ENCODE data around the gene COMMD6. TPM values are rescaled to one million over a fixed set of nuclear protein-coding genes. Genes with fewer than 3 reads are reported as not detected.

Gene COMMD6
- total RNA-seq, 2 experiments from 2014 or later: 103 to 121 TPM

- Mint-ChIP-seq H3K9me3 (ENCODE audit: low read depth) (no peaks in the 10 kb centered on the region), H3K4me1 (no peaks in the 10 kb centered on the region), H3K27me3 (peaks cover 2% of the 10 kb centered on the region), H3K4me3 (no peak overlapping the region), H3K36me3 (ENCODE audit: low read depth) (no peaks in the 10 kb centered on the region), H3K27ac (no peak overlapping the region)
- ATAC-seq: no peak
- no peak for DNase-seq
- CTCF ChIA-PET: no interaction called here
- POLR2A ChIA-PET: no interaction called here
- intact Hi-C loops (cut with DNase I, micrococcal nuclease): no loop called here
Observed at GRCh38 chr13:75505327-75505726, 32.3 kb downstream of the COMMD6 start.

- H3K4me3 Mint-ChIP-seq: no peak overlapping the region
- H3K9me3 Mint-ChIP-seq (ENCODE audit: low read depth): no peaks in the 10 kb centered on the region
- no peak overlapping the region for H3K27ac Mint-ChIP-seq
- DNase-seq (no peak), ATAC-seq (no peak)
- peaks cover 19% of the 10 kb centered on the region for H3K27me3 Mint-ChIP-seq
- H3K36me3 Mint-ChIP-seq (ENCODE audit: low read depth): no peaks in the 10 kb centered on the region
- ChIA-PET CTCF (interaction anchor here (1.1 kb wide), 1 partner anchor 124 kb away, joined by 3 read pairs; no protein-coding TSS in a partner anchor), POLR2A (no interaction called here)
- H3K4me1 Mint-ChIP-seq: no peaks in the 10 kb centered on the region
- intact Hi-C loops (cut with DNase I, micrococcal nuclease): no loop called here
Observed at GRCh38 chr13:75495938-75496337, 41.7 kb downstream of the COMMD6 start.

- H3K4me1 Mint-ChIP-seq: peaks cover 6% of the 10 kb centered on the region
- intact Hi-C loops (cut with DNase I, micrococcal nuclease): no loop called here
- H3K27ac Mint-ChIP-seq: no peak overlapping the region
- peaks cover 20% of the 10 kb centered on the region for H3K27me3 Mint-ChIP-seq
- no peak overlapping the region for H3K4me3 Mint-ChIP-seq
- DNase-seq (no peak), ATAC-seq (no peak)
- ChIA-PET POLR2A (no interaction called here), CTCF (interaction anchor here (1.2 kb wide), 1 partner anchor 9 kb away, joined by 3 read pairs; no protein-coding TSS in a partner anchor)
- no peaks in the 10 kb centered on the region for H3K36me3 Mint-ChIP-seq (ENCODE audit: low read depth)
- no peaks in the 10 kb centered on the region for H3K9me3 Mint-ChIP-seq (ENCODE audit: low read depth)
Observed at GRCh38 chr13:75494491-75494890, 43.1 kb downstream of the COMMD6 start.

DNA sequence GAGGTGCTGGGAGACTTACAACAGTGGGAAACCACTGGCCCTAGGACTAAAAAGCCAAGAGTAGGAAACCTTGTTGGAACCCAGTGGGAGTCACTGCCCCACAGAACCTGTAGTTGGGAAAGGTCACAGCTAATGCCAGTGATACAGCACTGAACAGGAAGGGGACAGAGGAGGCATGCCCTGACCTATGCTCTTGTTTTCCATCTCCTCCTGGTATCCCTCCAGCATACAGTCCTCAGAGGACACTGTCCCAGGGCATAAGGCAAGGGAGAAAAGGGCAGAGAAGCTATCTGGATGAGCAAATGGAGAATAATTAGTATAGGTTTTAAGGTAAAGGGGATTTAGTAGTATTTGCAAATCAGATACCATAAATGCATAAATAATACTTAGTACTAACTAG, 44.5 kb downstream of the COMMD6 start:
- Mint-ChIP-seq H3K9me3 (ENCODE audit: low read depth) (no peaks in the 10 kb centered on the region), H3K4me1 (peaks cover 6% of the 10 kb centered on the region), H3K27ac (no peak overlapping the region), H3K36me3 (ENCODE audit: low read depth) (no peaks in the 10 kb centered on the region), H3K27me3 (peaks cover 16% of the 10 kb centered on the region), H3K4me3 (no peak overlapping the region)
- ChIA-PET POLR2A (no interaction called here), CTCF (interaction anchor here (1.0 to 1.2 kb wide), 2 partner anchors 11 to 167 kb away, joined by 3 to 4 read pairs; partner anchors contain the start of gene TBC1D4)
- ATAC-seq (no peak), DNase-seq (no peak)
- intact Hi-C loops (cut with DNase I, micrococcal nuclease): no loop called here

- intact Hi-C loops (cut with DNase I, micrococcal nuclease): no loop called here
- Mint-ChIP-seq H3K27me3 (peaks cover 18% of the 10 kb centered on the region), H3K4me1 (peaks cover 6% of the 10 kb centered on the region), H3K9me3 (ENCODE audit: low read depth) (no peaks in the 10 kb centered on the region), H3K4me3 (no peak overlapping the region), H3K27ac (no peak overlapping the region), H3K36me3 (ENCODE audit: low read depth) (no peaks in the 10 kb centered on the region)
- ChIA-PET POLR2A (no interaction called here), CTCF (interaction anchor here (1.0 to 1.5 kb wide), 4 partner anchors 9 to 55 kb away, joined by 3 to 5 read pairs (median 4); no protein-coding TSS in a partner anchor)
- no peak for ATAC-seq
- no peak for DNase-seq
Observed at GRCh38 chr13:75492389-75492788, 45.3 kb downstream of the COMMD6 start.

GRCh38 chr13:75491376-75491775, 46.3 kb downstream of the COMMD6 start:
- Mint-ChIP-seq H3K27ac (no peak overlapping the region), H3K36me3 (ENCODE audit: low read depth) (no peaks in the 10 kb centered on the region), H3K4me3 (no peak overlapping the region), H3K9me3 (ENCODE audit: low read depth) (no peaks in the 10 kb centered on the region), H3K4me1 (peaks cover 6% of the 10 kb centered on the region), H3K27me3 (peaks cover 21% of the 10 kb centered on the region)
- DNase-seq (no peak), ATAC-seq (no peak)
- ChIA-PET POLR2A (no interaction called here), CTCF (interaction anchor here (1.0 to 1.5 kb wide), 4 partner anchors 8 to 54 kb away, joined by 3 to 5 read pairs (median 4); no protein-coding TSS in a partner anchor)
- intact Hi-C loops (cut with DNase I, micrococcal nuclease): no loop called here

DNA sequence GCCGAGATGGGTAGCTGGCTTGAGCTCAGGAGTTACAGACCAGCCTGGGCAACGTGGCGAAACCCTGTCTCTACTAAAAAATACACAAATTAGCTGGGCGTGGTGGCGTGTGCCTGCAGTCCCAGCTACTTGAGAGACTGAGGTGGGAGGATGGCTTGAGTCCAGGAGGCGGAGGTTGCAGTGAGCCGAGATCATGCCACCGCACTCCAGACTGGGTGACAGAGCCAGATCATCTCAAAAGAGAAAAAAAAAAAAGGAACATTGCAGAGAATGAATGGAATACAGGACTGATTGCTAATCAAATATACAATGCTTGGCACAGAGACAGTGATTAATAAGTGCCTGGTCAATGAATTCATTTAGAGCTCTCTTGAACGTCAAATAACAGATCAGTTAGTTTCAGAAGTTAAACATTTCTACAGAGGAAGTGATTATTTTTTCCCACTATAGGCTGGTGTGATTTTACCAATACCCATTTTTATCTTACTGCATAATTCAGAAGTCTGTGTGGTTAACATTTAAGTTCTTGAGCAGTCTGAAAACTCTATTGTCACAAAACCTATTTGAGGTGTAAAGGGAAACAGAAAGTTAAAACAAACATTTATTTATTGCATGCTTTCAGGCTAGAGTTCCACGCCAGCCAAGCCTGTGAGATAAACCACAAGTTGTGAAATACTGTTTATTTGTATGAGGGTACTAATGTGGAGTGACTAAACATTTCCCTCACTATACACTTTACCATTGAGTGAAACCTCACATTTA, 48.0 kb downstream of the COMMD6 start:
- peak; percentile 29 for DNase-seq
- intact Hi-C loops (cut with DNase I, micrococcal nuclease): loop anchor here in 1 of 2 experiments (10.0 kb wide), 1 partner anchor 1395 kb away; the partner anchor contains the start of gene KCTD12
- Mint-ChIP-seq H3K36me3 (ENCODE audit: low read depth) (no peaks in the 10 kb centered on the region), H3K9me3 (ENCODE audit: low read depth) (no peaks in the 10 kb centered on the region), H3K4me1 (peaks cover 19% of the 10 kb centered on the region), H3K27me3 (peaks cover 29% of the 10 kb centered on the region), H3K4me3 (no peak overlapping the region), H3K27ac (no peak overlapping the region)
- ATAC-seq: peak; percentile 75
- ChIA-PET POLR2A (no interaction called here), CTCF (no interaction called here)

GRCh38 chr13:75486146-75487062, 51.2 kb downstream of the COMMD6 start:
- no peak for DNase-seq
- peaks cover 28% of the 10 kb centered on the region for H3K27me3 Mint-ChIP-seq
- no peak overlapping the region for H3K4me3 Mint-ChIP-seq
- POLR2A ChIA-PET: interaction anchor here (0.5 kb wide), 1 partner anchor 417 kb away, joined by 3 read pairs; no protein-coding TSS in a partner anchor
- intact Hi-C loops (cut with DNase I, micrococcal nuclease): loop anchor here in 1 of 2 experiments (10.0 kb wide), 1 partner anchor 1398 kb away; the partner anchor contains the start of gene KCTD12
- CTCF ChIA-PET: interaction anchor here (0.6 to 1.3 kb wide), 4 partner anchors 8 to 1741 kb away, joined by 3 read pairs; no protein-coding TSS in a partner anchor
- H3K36me3 Mint-ChIP-seq (ENCODE audit: low read depth): no peaks in the 10 kb centered on the region
- H3K27ac Mint-ChIP-seq: no peak overlapping the region
- H3K9me3 Mint-ChIP-seq (ENCODE audit: low read depth): no peaks in the 10 kb centered on the region
- ATAC-seq: no peak
- peaks cover 23% of the 10 kb centered on the region for H3K4me1 Mint-ChIP-seq

DNA sequence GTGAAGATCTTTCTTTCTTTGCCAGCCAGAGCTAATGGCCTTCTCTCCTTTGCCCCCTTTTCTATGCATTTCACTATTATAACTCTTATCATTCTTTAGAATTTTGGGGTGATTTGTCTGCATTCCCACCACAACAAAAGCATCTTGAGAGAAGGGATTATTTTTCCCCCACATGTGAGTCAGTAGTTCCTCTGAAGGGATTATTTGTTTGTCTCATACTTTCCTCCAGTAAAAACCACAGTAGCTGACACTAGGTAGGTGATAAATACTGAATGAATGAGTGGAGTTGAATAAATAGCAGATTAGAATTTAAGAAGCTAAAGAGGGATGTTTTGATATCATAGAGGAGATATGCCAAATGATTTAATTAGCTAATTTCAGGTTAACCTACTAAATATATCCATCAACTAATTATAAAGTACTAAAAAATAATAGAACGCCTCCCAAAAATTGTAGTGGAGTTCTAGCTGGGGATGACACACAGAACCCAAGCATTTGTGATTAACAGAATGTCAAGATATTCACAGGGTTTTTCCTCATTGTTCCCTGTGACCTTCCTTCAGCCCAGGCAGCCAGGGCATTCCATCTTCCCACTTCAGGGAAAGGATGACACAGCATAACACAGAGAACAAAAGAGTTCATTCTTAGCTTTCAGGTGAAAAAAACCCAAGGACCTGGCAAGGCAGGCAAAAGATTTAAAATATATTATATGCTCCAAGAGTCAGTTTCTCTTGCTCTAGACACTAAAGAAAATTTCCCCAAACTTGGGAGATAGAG, 52.2 kb downstream of the COMMD6 start:
- H3K4me1 Mint-ChIP-seq: peaks cover 24% of the 10 kb centered on the region
- no peaks in the 10 kb centered on the region for H3K9me3 Mint-ChIP-seq (ENCODE audit: low read depth)
- no peak overlapping the region for H3K4me3 Mint-ChIP-seq
- POLR2A ChIA-PET: no interaction called here
- H3K27ac Mint-ChIP-seq: no peak overlapping the region
- no peak for ATAC-seq
- H3K27me3 Mint-ChIP-seq: peaks cover 29% of the 10 kb centered on the region
- H3K36me3 Mint-ChIP-seq (ENCODE audit: low read depth): no peaks in the 10 kb centered on the region
- CTCF ChIA-PET: interaction anchor here (0.7 to 1.2 kb wide), 4 partner anchors 9 to 58 kb away, joined by 3 to 4 read pairs (median 3); no protein-coding TSS in a partner anchor
- no peak for DNase-seq
- intact Hi-C loops (cut with DNase I, micrococcal nuclease): loop anchor here in 1 of 2 experiments (10.0 kb wide), 1 partner anchor 1399 kb away; the partner anchor contains the start of gene KCTD12

DNA sequence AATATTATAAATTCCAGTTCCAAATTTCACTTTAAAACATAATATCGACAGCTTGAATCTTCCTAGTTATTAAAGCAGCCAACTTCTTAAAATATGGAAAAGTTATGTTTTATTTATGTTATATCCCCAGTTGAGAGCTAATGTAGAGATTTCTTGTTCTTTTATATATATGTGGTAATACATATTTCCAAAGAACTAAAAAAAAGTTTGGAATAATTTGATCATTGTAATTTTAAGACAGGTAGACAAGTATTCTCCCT, 54.9 kb downstream of the COMMD6 start:
- ATAC-seq (no peak), DNase-seq (no peak)
- intact Hi-C loops (cut with DNase I, micrococcal nuclease): loop anchor here (1.0 to 10.0 kb wide), 10 partner anchors 55 to 1402 kb away; partner anchors contain the start of genes UCHL3 (in 2 of the 2), COMMD6 (in 1 of the 2) and KCTD12 (in 1 of the 2)
- peaks cover 46% of the 10 kb centered on the region for H3K27me3 Mint-ChIP-seq
- POLR2A ChIA-PET: no interaction called here
- no peak overlapping the region for H3K27ac Mint-ChIP-seq
- no peaks in the 10 kb centered on the region for H3K9me3 Mint-ChIP-seq (ENCODE audit: low read depth)
- CTCF ChIA-PET: interaction anchor here (0.6 to 2.1 kb wide), 17 partner anchors 9 to 281 kb away, joined by 3 to 9 read pairs (median 4); partner anchors contain the start of gene COMMD6
- H3K36me3 Mint-ChIP-seq (ENCODE audit: low read depth): no peaks in the 10 kb centered on the region
- H3K4me3 Mint-ChIP-seq: peak overlapping the region; percentile 85
- peaks cover 20% of the 10 kb centered on the region for H3K4me1 Mint-ChIP-seq
